LoVo (cell line): ENCODE data around the gene LRWD1.
A peak's percentile ranks its signal among the peaks of the same experiment; 100 is the strongest.
"Not testable (repeated sequence)": the region's sequence is repeated elsewhere in the genome, so short reads cannot be mapped to it uniquely, and the experiment has no call there.

Experiments
- DNase-seq: peaks from one replicate; pipeline ENCODE4 v3.0.0-alpha.2; 2016; ENCODE audit warnings: low spot score

Gene LRWD1

GRCh38 chr7:102469351-102469971, 4.7 kb downstream of the LRWD1 start:
- no peak for DNase-seq

GRCh38 chr7:102469972-102470825, 5.4 kb downstream of the LRWD1 start:
- DNase-seq: no peak

- no peak for DNase-seq
Measured at GRCh38 chr7:102471791-102472125, 7.0 kb downstream of the LRWD1 start.

- DNase-seq: no peak
Measured at GRCh38 chr7:102472126-102473041, 7.6 kb downstream of the LRWD1 start.

GRCh38 chr7:102473271-102473991, 8.6 kb downstream of the LRWD1 start:
- no peak for DNase-seq

GRCh38 chr7:102474116-102474515, 9.3 kb downstream of the LRWD1 start:
- not testable (repeated sequence) for DNase-seq

GRCh38 chr7:102474736-102475435, 10.1 kb downstream of the LRWD1 start:
- DNase-seq: not testable (repeated sequence)

- DNase-seq: peak; percentile 58
Measured at GRCh38 chr7:102478314-102479208, 13.8 kb downstream of the LRWD1 start, which contains the start of gene POLR2J. POLR2J (minus strand) TSS chr7:102478922; CDS start chr7:102478860, 62 bp downstream.

GRCh38 chr7:102479209-102479584, 14.4 kb downstream of the LRWD1 start:
- DNase-seq: not testable (repeated sequence)

- not testable (repeated sequence) for DNase-seq
Measured at GRCh38 chr7:102479982-102480637, 15.3 kb downstream of the LRWD1 start.

GRCh38 chr7:102481962-102482361, 17.2 kb downstream of the LRWD1 start:
- DNase-seq: not testable (repeated sequence)

- not testable (repeated sequence) for DNase-seq
Measured at GRCh38 chr7:102484317-102484716, 19.5 kb downstream of the LRWD1 start.

- DNase-seq: not testable (repeated sequence)
Measured at GRCh38 chr7:102490529-102491075, 25.8 kb downstream of the LRWD1 start.

- not testable (repeated sequence) for DNase-seq
Measured at GRCh38 chr7:102493220-102493935, 28.6 kb downstream of the LRWD1 start.

GRCh38 chr7:102494026-102494425, 29.2 kb downstream of the LRWD1 start:
- not testable (repeated sequence) for DNase-seq

- DNase-seq: not testable (repeated sequence)
Measured at GRCh38 chr7:102494473-102495149, 29.8 kb downstream of the LRWD1 start.

GRCh38 chr7:102496861-102497260, 32.1 kb downstream of the LRWD1 start:
- DNase-seq: not testable (repeated sequence)

- not testable (repeated sequence) for DNase-seq
Measured at GRCh38 chr7:102497308-102497707, 32.5 kb downstream of the LRWD1 start.
